Stimulated activated CD8-positive, alpha-beta memory T cell treated with anti-CD3 and anti-CD28 coated beads, Interleukin-12 subunit alpha, Interleukin-12 subunit beta, amount 100 ng/mL, for 4 hours (primary cell): ENCODE data around the gene TBCEL.
"Not testable (repeated sequence)": the region's sequence is repeated elsewhere in the genome, so short reads cannot be mapped to it uniquely, and the experiment has no call there.

ENCODE experiments used
- DNase-seq: peaks from one replicate; pipeline ENCODE4 v3.0.0-alpha.2; 2020; ENCODE audit warnings: low read depth

TBCEL gene

GRCh38 chr11:121105481-121106195, 81.7 kb downstream of the TBCEL start:
- no peak for DNase-seq

DNA sequence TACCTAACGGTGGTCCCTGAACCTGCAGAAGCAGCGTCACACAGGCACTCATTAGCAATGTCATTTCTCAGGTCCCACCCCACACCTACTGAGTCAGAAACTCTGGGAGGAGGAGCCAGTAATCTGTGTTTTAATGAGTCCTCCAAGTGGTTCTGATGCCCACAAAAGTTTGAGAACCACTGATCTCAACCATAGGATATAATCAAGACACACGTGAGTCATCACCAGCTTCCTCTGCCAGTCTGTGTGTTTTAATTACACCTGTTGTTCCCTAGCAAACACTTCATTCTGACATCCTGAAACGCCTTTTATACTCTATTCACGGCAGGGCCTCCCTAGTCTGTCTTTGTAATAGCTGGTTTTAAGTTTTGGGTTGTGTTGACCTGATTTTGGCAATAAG, 82.9 kb downstream of the TBCEL start:
- no peak for DNase-seq

DNA sequence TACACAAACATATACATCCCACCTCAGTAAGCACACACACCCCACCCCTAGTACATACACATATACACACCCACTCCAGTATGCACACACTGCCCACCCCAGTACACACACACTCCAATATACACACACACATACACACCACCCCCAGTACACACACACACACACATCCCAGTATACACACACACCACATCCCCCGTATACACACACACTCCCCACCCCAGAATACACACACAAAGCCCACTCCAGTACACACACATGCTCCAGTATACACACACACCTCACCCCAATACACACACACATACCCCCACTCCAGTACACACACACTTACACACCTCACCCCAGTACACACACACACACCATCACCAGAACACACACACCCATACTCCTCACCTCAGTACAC, 84.5 kb downstream of the TBCEL start:
- DNase-seq: no peak

GRCh38 chr11:121109471-121109870, 85.6 kb downstream of the TBCEL start:
- DNase-seq: no peak

DNA sequence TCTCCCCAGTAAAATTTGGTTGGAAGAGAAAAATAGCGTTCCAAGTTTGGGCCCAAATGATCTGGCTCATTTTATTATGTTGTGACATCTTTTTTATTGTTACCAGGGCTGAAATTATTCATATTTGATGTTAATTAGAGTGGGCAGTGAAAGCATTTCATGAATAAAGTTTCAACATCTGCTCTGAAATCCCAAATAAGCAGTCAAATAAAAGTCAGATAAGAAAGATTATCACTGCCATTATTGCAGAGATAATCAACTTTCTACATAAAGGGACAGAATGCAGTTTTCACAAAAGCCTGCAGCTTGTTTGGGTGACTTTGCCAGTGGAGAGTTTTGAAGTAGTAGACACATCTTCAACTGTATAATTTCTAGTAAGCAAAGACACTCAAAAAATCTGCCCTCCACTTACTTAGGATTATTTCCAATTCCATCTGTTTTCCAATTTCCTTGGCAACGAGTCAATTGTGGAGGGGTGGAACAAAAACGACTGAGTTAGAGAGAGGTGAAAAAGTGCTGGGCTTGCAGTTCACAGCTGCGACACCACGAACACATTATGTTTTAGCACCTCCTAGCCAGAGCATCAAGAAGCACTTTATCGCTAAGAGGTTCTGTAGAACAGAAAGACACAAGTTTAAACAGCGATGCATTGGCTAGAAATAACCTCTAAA, 86.1 kb downstream of the TBCEL start:
- no peak for DNase-seq

GRCh38 chr11:121110871-121111724, 87.2 kb downstream of the TBCEL start:
- no peak for DNase-seq

GRCh38 chr11:121112498-121113455, 88.9 kb downstream of the TBCEL start:
- DNase-seq: no peak

DNA sequence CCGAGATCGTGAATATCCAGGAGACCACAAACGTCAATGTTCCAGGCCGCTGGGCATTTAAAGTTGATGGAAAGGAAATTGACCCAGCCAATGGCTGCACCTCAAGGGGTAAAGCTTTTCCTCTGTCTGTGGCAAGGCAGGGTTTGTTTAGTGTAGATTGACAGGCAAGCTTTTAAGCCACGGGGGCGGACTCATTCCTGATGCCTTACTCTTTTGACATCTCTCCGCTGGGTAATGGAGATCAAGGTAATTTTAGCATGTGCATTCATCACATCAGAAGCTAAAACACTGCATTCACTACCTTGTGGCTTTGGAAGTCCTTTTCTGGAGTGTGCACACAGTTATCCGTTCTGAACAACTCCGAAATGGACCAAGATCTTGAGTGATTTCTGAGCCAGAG, 89.7 kb downstream of the TBCEL start:
- DNase-seq: no peak

DNA sequence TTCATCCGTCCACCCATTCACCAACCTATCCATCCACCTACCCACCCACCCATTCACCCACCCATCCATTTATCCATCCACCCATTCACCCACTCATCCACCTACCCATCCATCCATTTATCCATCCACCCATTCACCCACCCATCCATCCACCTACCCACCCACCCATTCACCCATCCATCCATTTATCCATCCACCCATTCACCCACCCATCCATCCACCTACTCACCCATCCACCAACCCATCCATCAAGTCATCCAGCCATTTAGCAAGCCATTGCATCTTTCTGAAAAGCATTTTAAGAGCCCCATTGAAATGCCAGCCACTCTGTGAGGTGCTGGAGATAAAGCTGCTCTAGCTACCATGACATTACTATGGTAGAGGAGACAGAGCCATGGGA, 91.1 kb downstream of the TBCEL start:
- not testable (repeated sequence) for DNase-seq

DNA sequence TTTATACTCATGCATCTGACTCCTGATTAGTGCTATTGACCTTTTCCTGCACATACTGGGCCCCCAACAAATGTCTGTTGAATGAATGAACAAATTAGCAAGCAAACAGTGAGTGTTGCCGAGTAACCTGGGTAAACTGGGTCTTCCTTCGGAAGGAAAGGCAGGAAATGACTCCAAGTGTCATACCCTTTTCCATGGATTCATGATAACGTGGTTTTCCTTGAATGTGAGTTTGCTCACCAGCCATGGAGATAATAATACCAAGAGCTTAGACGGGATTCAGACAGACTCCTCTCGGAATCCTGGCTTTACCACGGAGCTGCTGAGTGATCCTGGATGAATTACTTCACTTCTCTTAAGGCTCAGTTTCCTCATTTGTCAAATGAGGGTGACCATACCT, 93.9 kb downstream of the TBCEL start:
- DNase-seq: no peak

DNA sequence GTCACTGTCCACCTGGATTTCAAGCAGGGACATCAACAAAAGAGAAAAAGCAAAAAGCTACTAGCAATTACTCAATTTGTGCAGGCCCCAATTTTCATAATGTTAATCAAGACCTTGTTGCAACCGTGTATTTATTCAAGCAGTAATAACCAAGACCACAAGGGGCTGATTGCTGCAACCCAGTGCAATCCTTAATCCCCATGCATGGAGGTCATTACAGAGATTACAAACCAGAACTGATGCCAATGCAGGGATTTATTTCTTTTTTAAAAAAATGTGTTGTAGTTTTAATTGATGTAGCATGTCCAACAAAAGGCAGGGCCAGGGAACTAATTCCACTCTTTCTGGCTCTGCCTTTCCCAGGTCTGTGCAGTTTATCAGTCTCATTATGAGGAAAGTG, 95.5 kb downstream of the TBCEL start:
- no peak for DNase-seq

DNA sequence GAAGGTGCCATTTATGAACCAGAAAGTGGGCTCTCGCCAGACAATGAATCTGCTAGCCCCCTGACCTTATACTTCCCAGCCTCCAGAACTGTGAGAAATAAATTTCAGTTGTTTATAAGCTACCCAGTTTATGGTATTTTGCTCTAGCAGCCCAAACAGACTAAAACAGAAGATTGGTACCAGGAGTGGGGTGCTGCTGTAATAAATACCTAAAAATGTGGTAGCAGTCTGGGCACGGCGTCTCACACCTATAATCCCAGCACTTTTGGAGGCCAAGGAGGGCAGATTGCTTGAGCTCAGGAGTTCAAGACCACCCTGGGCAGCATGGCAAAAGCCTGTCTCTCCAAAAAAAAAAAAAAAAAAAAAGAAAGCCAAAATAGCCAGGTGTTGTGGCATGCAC, 98.4 kb downstream of the TBCEL start:
- DNase-seq: no peak

DNA sequence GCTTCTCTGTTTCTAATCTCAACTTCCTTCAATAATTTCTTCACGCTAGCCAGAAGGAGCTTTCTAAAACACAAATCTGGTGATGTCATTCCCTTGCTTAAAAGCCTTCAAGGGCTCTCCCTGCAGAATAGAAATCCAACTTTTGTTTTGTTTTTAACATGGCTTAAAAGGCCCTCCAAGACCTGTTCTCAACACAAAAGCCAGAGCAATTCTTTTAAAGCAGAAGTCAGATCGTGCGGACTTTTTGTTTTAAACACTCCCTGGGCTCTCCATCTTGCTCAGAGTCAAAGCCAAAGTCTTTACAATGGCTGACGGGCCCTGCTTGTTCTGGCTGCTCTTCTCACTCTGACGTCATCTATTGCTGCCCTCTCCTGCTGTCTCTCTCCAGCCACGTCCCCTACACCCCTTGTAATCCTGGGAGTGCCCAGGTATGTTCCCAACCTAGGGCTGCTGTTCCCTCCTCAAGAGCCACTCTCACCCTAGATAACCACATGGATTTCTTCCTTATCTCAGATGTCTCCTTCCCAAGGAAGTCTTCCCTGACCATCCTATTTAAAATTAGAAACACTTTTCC, 99.7 kb downstream of the TBCEL start:
- no peak for DNase-seq

DNA sequence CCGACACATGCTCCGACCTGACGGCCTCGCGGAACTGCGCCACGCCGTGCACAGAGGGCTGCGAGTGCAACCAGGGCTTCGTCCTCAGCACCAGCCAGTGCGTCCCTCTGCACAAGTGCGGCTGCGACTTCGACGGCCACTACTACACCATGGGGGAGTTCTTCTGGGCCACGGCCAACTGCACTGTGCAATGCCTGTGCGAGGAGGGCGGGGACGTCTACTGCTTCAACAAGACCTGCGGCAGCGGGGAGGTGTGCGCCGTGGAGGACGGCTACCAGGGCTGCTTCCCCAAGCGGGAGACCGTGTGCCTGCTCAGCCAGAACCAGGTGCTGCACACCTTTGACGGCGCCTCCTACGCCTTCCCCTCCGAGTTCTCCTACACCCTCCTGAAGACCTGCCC, 103.9 kb downstream of the TBCEL start:
- DNase-seq: no peak

GRCh38 chr11:121129362-121130340, 105.7 kb downstream of the TBCEL start:
- no peak for DNase-seq

DNA sequence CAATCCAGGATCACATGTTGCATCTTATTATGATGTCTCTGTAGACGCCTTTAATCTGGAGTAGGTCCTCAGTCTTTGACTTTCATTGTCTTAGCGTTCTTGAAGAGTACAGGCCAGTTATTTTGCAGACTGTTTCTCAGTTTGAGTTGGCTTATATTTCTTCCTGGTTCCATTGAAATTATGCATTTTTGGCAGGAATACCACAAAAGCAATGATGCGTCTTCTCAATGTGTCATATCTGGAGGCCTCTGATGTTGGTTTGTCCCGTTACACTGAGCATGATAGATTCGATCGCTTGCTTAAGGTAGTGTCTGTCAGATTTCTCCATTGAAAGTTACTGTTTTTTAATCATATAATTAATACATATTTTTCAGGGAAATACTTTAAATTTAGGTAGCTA, 107.8 kb downstream of the TBCEL start:
- no peak for DNase-seq

- no peak for DNase-seq
Measured at GRCh38 chr11:121132211-121132976, 108.5 kb downstream of the TBCEL start.

GRCh38 chr11:121134741-121135312, 110.9 kb downstream of the TBCEL start:
- DNase-seq: no peak

GRCh38 chr11:121137005-121137404, 113.1 kb downstream of the TBCEL start:
- DNase-seq: no peak
